Activated T-helper 1 cell treated with anti-CD3 and anti-CD28 coated beads, Interleukin-12 subunit alpha, Interleukin-12 subunit beta, Interleukin-2, Interleukin-4 antibody, amounts not matched to agents 30 ng/mL and 10 ng/mL and 1 ng/mL, durations not matched to agents 14 hours and 24 hours and 36 hours (primary cell): Measurements from ENCODE around the gene ELMOD3. TPM values are rescaled to one million over a fixed set of nuclear protein-coding genes. Genes with fewer than 3 reads are reported as not detected.
"Not testable (repeated sequence)": the region's sequence is repeated elsewhere in the genome, so short reads cannot be mapped to it uniquely, and the experiment has no call there.

Experiments
- DNase-seq: peaks from one replicate; pipeline ENCODE4 v3.0.0; 2021; ENCODE audit warnings: low spot score
- H3K27ac Mint-ChIP-seq: one replicate; pipeline ENCODE4 v1.8.0; 2021; ENCODE audit warnings: mild to moderate bottlenecking, mixed read lengths
- H3K27me3 Mint-ChIP-seq: one replicate; pipeline ENCODE4 v1.8.0; 2022; ENCODE audit warnings: mild to moderate bottlenecking, moderate library complexity, mixed read lengths; ENCODE audit not compliant: insufficient read depth
- H3K36me3 Mint-ChIP-seq: one replicate; pipeline ENCODE4 v1.8.0; 2021; ENCODE audit warnings: low read depth, mixed read lengths
- H3K4me1 Mint-ChIP-seq: one replicate; pipeline ENCODE4 v1.8.0; 2021; ENCODE audit warnings: low read depth, mixed read lengths
- H3K4me3 Mint-ChIP-seq: one replicate; pipeline ENCODE4 v1.8.0; 2021; ENCODE audit warnings: mild to moderate bottlenecking, moderate library complexity, mixed read lengths
- H3K9me3 Mint-ChIP-seq: one replicate; pipeline ENCODE4 v1.8.0; 2021; ENCODE audit warnings: mixed read lengths
- intact Hi-C: fragments of 100-400 bp; cut with micrococcal nuclease; formaldehyde crosslinking; loops from one replicate; pipeline ENCODE4 v1.15.1; 2024
- total RNA-seq: library from RNA; stranded (reverse); gene quantifications from 2 replicates; pipeline ENCODE4 v1.2.3, GENCODE V29; 2022

The ELMOD3 gene
- total RNA-seq, 1 donor from 2014 or later: 15.9 TPM

DNA sequence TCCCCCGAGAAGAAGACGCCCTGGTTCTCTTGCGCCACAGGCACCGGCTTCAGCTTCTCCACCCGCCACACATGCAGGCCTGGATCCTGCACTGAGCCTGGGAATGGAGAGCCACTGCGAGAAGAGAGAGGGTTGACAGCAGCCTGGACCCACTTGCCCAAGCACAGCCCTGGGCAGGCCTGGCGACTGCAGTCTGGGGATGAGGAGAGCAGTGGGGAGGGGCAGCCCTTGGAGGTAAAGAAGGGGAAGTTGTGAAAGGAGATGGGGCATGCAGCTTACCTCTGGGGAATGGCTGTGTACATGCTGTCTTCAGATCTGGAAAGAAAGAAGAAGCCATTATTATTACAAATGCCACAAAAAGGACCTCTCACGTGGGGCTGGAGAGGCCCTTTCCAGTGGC is 47.3 kb downstream of the ELMOD3 start:
- peaks cover 31% of the 10 kb centered on the region for H3K36me3 Mint-ChIP-seq
- no peak for DNase-seq
- intact Hi-C loops: no loop called here
- peaks cover 29% of the 10 kb centered on the region for H3K4me1 Mint-ChIP-seq
- peaks cover 14% of the 10 kb centered on the region for H3K9me3 Mint-ChIP-seq
- no peak overlapping the region for H3K4me3 Mint-ChIP-seq
- H3K27me3 Mint-ChIP-seq: no peaks in the 10 kb centered on the region
- H3K27ac Mint-ChIP-seq: no peak overlapping the region

DNA sequence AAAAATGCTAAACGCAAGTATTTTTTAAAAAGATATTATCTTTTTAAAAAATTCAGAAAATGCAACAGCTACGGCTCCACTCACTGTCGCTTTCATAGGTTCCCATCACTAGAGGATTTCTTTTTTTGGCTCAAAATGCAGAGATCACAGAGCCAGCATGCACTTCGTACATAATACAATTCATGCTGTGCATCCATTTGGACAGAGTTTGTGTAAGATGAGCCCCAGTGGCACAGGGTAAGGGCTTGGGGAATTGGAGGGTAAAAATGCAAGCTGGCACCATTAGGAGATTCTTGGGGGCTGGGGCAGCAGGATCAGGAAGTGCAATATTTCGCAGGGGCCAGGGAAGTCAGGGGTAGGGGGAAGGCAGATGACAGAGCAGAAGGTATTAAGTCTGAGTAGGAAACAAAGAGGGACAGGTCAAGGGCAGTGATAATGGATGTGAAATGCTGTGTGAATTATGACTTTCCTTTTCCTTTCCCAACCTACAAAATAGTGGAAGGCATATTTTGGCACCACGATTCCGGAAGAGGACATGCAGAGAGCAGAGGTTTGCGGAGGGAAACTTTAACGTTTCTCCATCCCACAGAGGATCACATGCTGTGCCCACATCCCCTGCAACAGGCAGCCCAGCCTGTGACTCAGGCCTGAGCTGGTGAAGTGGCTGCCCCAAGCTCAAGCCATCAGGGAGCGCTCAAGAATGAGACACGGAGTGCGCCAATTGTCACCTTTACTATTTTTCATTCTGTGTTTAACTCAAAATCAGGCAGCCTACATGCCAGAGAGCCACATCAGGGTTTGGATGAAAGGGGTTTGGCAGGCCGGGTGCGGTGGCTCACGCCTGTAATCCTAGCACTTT is 50.9 kb downstream of the ELMOD3 start:
- Mint-ChIP-seq H3K27me3 (no peaks in the 10 kb centered on the region), H3K4me3 (peak overlapping the region; percentile 56), H3K4me1 (peaks cover 45% of the 10 kb centered on the region), H3K9me3 (peaks cover 14% of the 10 kb centered on the region), H3K36me3 (peaks cover 26% of the 10 kb centered on the region), H3K27ac (peak overlapping the region; percentile 80)
- intact Hi-C loops: loop anchor here (1.0 kb wide), 1 partner anchor 13 kb away; the partner anchor contains the start of gene SH2D6
- peak; percentile 63 for DNase-seq

DNA sequence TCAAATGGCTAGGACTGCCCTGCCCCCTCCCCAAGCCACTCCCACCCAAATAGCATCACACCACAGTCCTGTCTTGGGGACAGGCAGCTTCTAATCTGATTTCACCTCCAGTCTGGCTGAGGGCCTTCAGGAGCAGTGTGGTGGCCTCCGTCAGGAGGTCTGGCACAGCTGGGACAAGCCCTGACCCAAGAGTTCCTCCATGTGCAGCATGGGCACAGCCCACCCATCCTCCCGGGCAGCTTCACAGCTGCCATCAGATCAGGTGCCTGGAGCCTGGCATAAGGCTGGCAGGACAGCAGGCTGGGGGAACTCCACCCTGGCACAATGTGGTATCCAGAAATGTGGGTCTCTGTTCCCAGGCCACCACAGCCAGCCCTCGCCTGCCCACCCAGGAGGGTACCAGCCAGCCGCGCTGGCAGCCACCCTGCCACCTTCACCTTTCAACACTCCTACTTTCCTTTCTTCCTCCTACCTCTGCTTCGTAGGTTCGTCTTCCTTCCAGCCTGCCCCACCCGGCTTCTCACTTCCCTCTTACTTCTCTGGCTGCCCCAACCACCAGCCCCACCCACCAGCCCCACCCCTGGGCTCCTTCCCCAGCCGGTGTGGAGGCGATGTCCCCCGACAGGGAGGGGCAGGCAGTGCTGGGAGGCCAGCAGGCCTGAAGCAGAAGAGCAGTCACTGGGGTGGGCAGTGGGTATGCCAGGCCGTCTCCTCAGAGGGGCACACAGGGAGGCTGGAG is 55.4 kb downstream of the ELMOD3 start, which contains the start of gene CAPG:
CAPG (minus strand) TSS at position 522 of the 739 bp plus-strand sequence. CDS start 8,221 bp downstream, outside the sequence.
- intact Hi-C loops: loop anchor here (1.0 to 10.0 kb wide), 2 partner anchors 56 to 1035 kb away; partner anchors contain the start of genes ELMOD3, KDM3A and RETSAT
- H3K4me1 Mint-ChIP-seq: peaks cover 60% of the 10 kb centered on the region

DNA sequence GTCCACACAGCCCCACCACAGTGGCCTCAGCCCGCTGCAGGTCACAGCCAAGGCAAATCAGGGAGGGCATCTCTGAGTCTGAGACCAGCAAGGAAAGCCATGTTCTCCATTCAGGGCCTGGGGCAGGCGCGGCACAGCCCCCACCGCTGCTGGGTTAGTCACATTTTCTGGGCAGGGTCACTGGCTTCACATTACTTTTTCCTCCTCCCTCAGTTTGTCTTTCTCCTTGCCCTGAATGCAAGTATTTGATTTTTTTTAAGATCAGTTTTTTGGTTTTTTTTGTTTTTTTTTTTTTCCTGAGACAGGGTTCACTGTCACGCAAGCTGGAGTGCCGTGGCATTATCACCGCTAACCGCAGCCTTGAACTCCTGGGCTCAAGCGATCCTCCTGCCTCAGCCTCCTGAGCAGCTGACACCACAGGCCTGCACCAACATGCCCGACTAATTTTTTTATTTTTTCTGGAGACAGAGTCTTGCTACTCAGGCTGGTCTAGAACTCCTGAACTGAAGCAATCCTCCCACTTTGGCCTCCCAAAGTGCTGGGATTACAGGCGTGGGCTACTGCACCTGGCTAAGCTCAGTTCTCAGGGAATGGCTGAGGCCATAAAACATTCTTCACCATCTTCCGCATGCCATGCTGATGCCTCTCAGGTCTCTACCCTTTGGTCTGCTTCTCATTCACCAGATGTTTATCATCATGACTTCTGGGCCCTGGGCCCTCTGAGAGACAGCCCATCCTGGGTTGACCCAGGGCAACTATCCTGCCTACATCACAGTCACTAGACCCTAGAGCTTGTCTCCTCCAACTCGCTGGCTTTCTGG is 56.2 kb downstream of the ELMOD3 start:
- Mint-ChIP-seq H3K27ac (peak overlapping the region; percentile 41), H3K27me3 (peaks cover 7% of the 10 kb centered on the region), H3K36me3 (peaks cover 9% of the 10 kb centered on the region), H3K9me3 (no peaks in the 10 kb centered on the region), H3K4me3 (peak overlapping the region; percentile 82), H3K4me1 (peaks cover 60% of the 10 kb centered on the region)
- DNase-seq: no peak
- intact Hi-C loops: loop anchor here (10.0 kb wide), 1 partner anchor 1034 kb away; the partner anchor contains the start of gene KDM3A

More for the DNA sequence above, 55.4 kb downstream of the ELMOD3 start, which contains the start of gene CAPG:
- peaks cover 7% of the 10 kb centered on the region for H3K27me3 Mint-ChIP-seq
- peaks cover 11% of the 10 kb centered on the region for H3K36me3 Mint-ChIP-seq
- no peaks in the 10 kb centered on the region for H3K9me3 Mint-ChIP-seq
- DNase-seq: peak; percentile 33
- peak within 1 kb of the TSS; percentile 82 for H3K4me3 Mint-ChIP-seq
- peak within 1 kb of the TSS; percentile 66 for H3K27ac Mint-ChIP-seq

DNA sequence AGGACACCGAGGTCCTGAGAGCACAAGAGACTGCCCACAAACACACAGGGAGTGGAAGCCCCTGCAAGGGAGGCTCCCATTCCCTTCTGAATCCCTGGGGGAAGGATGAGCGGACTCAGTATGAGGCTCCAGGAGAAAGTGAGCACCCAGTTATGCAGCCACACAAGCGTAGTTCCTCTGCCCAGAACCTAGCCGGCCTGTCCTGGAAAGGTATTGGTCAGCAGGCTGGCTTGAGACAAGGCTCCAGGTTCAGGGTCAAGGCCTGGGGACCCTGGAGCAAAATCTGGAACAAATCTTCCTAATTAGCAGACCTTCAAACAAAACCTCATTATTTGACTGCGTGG is 56.8 kb downstream of the ELMOD3 start:
- Mint-ChIP-seq H3K27me3 (peaks cover 7% of the 10 kb centered on the region), H3K9me3 (no peaks in the 10 kb centered on the region), H3K4me3 (no peak overlapping the region), H3K36me3 (peaks cover 8% of the 10 kb centered on the region), H3K27ac (no peak overlapping the region), H3K4me1 (peaks cover 57% of the 10 kb centered on the region)
- DNase-seq: no peak
- intact Hi-C loops: loop anchor here (10.0 kb wide), 1 partner anchor 1033 kb away; the partner anchor contains the start of gene KDM3A

DNA sequence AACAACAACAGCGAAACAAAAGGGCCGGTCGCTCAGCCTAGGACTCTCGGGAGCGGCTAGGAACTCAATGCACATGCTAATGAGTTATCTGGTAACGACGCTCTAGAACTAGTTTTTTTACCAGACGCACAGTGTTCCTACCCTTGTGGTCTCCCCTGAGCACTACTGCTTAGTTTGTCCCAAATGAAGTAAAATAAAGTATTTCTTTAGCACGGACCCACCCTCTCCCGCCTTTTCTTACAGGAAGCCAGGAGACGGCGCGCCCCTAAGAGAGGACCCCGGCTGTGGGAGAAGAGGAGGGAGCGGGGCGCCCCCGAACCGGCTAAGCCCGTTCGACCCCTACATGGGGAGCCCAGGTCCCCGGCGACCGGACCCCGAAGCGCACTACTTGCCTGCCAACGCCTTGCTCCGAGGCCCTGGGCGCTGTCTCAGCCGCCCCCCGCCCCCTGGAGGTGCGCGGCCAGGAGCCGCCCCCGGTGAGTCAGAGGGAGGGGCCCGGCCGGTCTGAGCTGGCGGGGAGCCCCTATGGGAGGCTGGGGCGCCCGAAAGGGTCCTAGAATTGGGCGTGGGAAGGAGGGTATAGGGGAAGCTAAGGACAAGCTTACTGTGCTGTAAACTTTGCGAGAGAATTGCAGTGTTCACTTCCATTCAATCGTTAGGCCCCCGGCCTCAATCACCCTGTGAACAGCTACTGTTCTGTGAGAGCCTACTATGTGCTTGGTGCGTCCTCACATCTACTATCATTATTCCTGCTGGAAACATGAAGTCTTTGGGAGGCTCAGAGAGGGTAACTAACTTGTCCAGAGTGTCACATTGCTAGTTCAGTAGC is 59.2 kb downstream of the ELMOD3 start:
- intact Hi-C loops: loop anchor here (10.0 kb wide), 1 partner anchor 1031 kb away; the partner anchor contains the start of gene KDM3A
- Mint-ChIP-seq H3K27me3 (peaks cover 7% of the 10 kb centered on the region), H3K4me1 (peaks cover 52% of the 10 kb centered on the region), H3K9me3 (no peaks in the 10 kb centered on the region), H3K36me3 (peaks cover 1% of the 10 kb centered on the region), H3K4me3 (peak overlapping the region; percentile 73), H3K27ac (no peak overlapping the region)
- DNase-seq: no peak

DNA sequence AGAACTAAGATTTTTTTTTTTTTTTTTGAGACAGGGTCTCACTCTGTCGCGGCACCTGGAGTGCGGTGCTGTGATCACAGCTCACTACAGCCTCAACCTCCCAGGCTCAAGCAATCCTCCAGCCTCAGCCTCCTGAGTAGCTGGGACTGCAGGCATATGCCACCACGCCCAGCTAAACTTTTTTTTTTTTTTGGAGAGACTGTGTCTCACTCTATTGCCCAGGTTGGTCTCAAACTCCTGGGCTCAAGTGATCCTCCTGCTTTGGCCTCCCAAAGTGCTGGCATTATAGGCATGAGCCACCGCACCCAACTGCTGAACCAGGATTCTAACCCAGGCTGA is 59.8 kb downstream of the ELMOD3 start:
- not testable (repeated sequence) for H3K27ac Mint-ChIP-seq, DNase-seq, H3K36me3 Mint-ChIP-seq, H3K27me3 Mint-ChIP-seq, H3K4me3 Mint-ChIP-seq, H3K9me3 Mint-ChIP-seq
- intact Hi-C loops: loop anchor here (10.0 kb wide), 1 partner anchor 1030 kb away; the partner anchor contains the start of gene KDM3A
- H3K4me1 Mint-ChIP-seq: peaks cover 52% of the 10 kb centered on the region

DNA sequence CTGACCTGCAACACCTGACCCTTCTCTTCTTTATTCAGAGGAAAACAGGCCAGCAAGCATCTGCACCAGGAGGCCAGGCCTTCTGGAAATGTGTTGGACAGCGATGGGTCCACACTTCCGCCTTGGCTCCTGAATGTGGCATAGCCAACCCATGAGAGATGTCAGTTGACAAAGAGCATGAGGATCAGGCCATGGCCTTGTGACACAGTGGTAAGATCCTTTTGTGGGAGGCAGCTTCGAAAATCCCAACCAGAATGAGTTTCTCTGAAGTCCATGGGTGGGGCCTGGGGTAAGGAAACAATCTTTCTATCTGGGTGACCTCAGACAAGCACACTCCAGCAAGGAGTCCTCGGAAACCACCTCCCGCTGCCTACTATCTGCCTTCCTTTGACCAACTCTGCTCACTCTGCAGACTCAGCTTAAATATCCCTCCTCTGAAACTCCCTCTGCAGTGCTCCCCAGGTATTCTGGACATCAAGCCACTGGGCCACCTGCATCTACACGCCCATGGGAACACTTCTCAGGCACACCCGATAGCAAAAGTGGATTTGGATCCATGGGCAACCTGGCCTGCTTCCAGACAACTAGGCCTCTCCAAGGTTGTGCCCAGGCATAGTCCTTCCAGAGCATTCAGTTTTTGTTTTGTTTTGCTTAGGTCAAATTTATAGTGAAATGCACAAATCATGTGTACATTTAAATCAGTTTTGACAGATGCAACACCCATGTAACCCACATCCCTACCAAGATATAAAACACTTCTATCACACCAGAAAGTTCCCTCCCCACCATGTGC is 60.4 kb downstream of the ELMOD3 start:
- Mint-ChIP-seq H3K4me1 (peaks cover 52% of the 10 kb centered on the region), H3K4me3 (no peak overlapping the region), H3K27me3 (peaks cover 7% of the 10 kb centered on the region), H3K36me3 (peaks cover 1% of the 10 kb centered on the region), H3K9me3 (no peaks in the 10 kb centered on the region), H3K27ac (peak overlapping the region; percentile 55)
- DNase-seq: no peak
- intact Hi-C loops: loop anchor here (5.0 to 10.0 kb wide), 3 partner anchors 692 to 1030 kb away; partner anchors contain the start of genes IMMT, KDM3A, MRPL35 and POLR1A

DNA sequence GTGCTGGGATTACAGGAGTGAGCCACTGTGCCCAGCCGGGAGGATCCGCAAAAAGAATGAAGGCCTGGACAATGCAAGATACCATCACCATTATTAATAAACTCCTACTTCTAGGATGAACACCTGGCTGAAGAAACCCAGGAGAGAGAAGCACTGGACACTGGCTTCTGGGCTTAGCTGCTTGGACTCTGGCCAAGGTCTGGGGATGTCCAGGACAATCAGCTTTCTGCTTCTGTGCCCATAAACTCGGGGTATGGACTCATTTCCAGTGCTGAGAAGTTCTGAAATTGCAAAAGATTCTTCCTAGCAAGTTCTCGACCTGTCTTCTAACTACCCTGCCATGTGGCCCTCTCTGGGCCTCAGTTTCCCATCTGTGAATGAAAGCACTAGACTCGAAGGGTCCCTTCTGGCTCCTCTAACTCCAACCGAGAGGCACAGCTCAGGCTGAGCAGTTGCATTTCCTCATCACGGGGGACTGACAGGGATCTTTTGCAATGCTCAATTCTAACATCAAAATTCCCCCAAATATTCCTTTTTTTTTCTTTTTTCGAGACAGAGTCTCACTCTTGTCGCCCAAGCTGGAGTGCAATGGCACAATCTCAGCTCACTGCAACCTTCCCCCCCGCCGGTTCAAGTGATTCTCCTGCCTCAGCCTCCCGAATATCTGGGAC is 61.5 kb downstream of the ELMOD3 start:
- Mint-ChIP-seq H3K4me3 (no peak overlapping the region), H3K27ac (no peak overlapping the region), H3K4me1 (peaks cover 52% of the 10 kb centered on the region), H3K36me3 (peaks cover 1% of the 10 kb centered on the region), H3K9me3 (no peaks in the 10 kb centered on the region), H3K27me3 (peaks cover 7% of the 10 kb centered on the region)
- no peak for DNase-seq
- intact Hi-C loops: loop anchor here (5.0 to 10.0 kb wide), 3 partner anchors 691 to 1029 kb away; partner anchors contain the start of genes IMMT, KDM3A, MRPL35 and POLR1A

DNA sequence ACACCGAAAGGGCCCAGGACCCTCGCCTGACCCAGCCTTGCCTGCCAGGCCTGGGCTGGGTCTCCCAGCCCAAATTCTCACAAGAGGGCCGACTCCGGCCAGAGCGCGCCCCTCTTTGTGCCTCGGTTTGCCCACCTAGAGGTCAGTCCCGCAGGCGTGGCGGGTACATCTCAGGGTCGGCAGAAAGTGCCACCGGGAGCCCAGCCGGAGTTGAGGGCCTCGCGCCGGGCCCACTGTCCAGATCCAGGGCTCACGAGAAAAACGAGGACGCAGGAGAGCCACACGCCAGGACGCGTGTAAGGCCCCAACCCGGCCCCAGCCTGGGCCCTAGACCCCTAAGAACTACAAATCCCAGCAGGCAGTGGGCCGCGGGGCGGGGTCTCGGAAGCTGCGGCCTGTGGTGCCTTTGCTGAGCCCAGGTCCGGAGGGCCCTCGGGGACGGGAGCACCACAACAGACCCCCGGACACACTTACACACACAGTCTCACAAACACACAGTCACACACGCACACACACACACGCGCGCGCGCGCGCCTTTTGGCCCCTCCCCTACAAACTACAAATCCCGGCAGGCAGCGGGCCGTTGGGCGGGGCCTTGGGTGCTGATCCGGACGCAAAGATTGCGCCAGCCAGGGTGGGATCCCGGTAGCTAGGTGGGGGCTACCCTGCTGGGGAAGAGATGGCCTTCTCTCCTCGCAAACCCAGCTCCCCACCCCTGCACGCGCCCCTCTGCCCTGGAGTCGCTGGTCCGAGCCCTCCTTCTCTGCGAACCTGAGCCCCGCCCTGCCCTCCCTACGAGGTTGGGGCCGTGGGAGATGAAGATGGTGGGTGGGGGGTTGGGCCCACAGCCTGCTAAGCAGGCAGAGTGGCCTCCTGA is 63.8 kb downstream of the ELMOD3 start, which contains the start of gene SH2D6:
SH2D6 (plus strand) TSS at position 583 of the 877 bp plus-strand sequence. CDS start 10,752 bp downstream, outside the sequence.
- Mint-ChIP-seq H3K27me3 (peaks cover 3% of the 10 kb centered on the region), H3K9me3 (no peaks in the 10 kb centered on the region), H3K4me1 (peaks cover 47% of the 10 kb centered on the region), H3K36me3 (peaks cover 1% of the 10 kb centered on the region), H3K4me3 (peak within 1 kb of the TSS; percentile 96), H3K27ac (peak within 1 kb of the TSS; percentile 98)
- peak; percentile 78 for DNase-seq
- intact Hi-C loops: loop anchor here (1.0 to 10.0 kb wide), 10 partner anchors 13 to 1026 kb away; partner anchors contain the start of genes ELMOD3, GGCX, IMMT and KDM3A
